HG03378 (cell line): Measurements from ENCODE around the gene RAB42.

Experiments used
- ATAC-seq: cut with Tn5 transposase; IDR thresholded peaks from one replicate; pipeline ENCODE4 v1.9.1; 2021; ENCODE audit warnings: mild to moderate bottlenecking, moderate library complexity; ENCODE audit not compliant: unreplicated experiment

The RAB42 gene

GRCh38 chr1:28644494-28644893 is 52.4 kb downstream of the RAB42 start:
- no peak for ATAC-seq
